Muscle of leg (tissue), 11 donors: Measurements from ENCODE around the gene ADAMTS2. TPM values are rescaled to one million over a fixed set of nuclear protein-coding genes. Genes with fewer than 3 reads are reported as not detected.
"Not testable (repeated sequence)": the region's sequence is repeated elsewhere in the genome, so short reads cannot be mapped to it uniquely, and the experiment has no call there.

Experiments
- DNase-seq: peaks from one replicate; pipeline ENCODE4 v3.0.0; 2013
- H3K27ac ChIP-seq: one replicate; pipeline ENCODE4 v1.5.1; 2013; ENCODE audit warnings: mild to moderate bottlenecking, low read length, control low read depth
- H3K27me3 ChIP-seq: one replicate; pipeline ENCODE4 v1.6.1; 2013; ENCODE audit warnings: low read length; ENCODE audit not compliant: control insufficient read depth, insufficient read depth
- H3K36me3 ChIP-seq: one replicate; pipeline ENCODE4 v1.6.1; 2013; ENCODE audit warnings: low read length; ENCODE audit not compliant: control insufficient read depth, insufficient read depth
- H3K4me1 ChIP-seq: one replicate; pipeline ENCODE4 v1.6.1; 2013; ENCODE audit warnings: low read length; ENCODE audit not compliant: control insufficient read depth, insufficient read depth
- H3K4me3 ChIP-seq: one replicate; pipeline ENCODE4 v1.5.1; 2013; ENCODE audit warnings: low read length, control low read depth
- H3K9me3 ChIP-seq: replicated peaks from 2 replicates; pipeline ENCODE4 v1.6.1; 2013; ENCODE audit warnings: low read depth, low read length; ENCODE audit not compliant: control insufficient read depth
- WGBS: methylation state at CpG from one replicate; pipeline ENCODE4 v1.1.5; 2013; ENCODE audit warnings: missing lambda C conversion rate; ENCODE audit not compliant: insufficient coverage; 5-methylcytosine and 5-hydroxymethylcytosine counted together
- polyA plus RNA-seq, 8 donors: library from polyadenylated mRNA; unstranded; fragments of 120-200 nt; gene quantifications; one replicate each; pipeline versions ENCODE4 v1.2.1 to v1.2.3, GENCODE V29; 2013; ENCODE audit warnings: inconsistent platforms in 1 of 8, low replicate concordance in 1 of 8; ENCODE audit not compliant: insufficient read length in 8 of 8, insufficient read depth in 1 of 8
- total RNA-seq: library from RNA; stranded (reverse); fragments of 120-200 nt; gene quantifications from one replicate; pipeline ENCODE4 v1.2.4, GENCODE V29; 2013

The ADAMTS2 gene
- total and polyA plus RNA-seq, 9 donors = 21.3 to 46.3 (median 34.2) TPM

DNA sequence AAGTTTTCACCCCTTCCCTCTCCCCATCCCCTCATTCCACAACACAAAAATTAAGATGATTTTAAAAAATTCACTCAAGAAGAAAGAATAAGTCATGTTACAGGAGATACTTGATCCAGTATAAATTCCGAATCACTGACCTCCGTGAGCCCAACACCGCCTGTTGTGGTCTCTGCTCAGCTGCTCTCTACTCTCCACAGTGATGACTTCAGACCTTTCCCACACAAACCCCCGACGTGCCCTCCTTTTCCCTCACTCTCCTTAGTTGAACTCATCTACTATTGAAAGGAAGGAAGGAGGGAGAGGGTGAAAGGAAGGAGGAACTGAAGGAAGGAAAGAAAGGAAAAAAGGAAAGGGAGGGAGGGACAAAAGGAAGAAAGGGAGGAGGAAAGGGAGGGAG is 230.0 kb downstream of the ADAMTS2 start:
- WGBS = 94% methylated on average over 3 of the region's 5 CpGs

DNA sequence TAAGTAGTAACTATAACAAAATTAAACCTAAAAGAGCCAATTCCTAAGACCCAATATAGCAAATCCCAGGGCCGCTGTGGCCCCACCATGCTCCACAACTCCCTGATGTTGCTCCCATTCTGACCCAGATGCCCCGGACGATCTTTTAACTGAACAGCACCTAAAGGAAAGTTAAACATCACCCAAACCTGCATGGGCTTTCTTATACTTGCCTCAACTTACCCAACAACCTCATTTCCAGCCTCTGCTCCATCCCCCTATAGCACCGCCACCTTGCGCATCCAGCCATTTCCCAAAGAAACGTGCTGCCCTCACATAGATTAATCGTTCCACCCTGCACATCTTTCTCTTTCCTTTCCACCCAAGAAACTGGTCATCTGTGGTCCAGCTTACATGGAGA is 230.5 kb downstream of the ADAMTS2 start:
- Histone ChIP-seq H3K9me3 (peaks cover 49% of the 10 kb centered on the region), H3K27me3 (no peaks in the 10 kb centered on the region), H3K4me1 (no peaks in the 10 kb centered on the region), H3K4me3 (no peak overlapping the region), H3K27ac (no peak overlapping the region), H3K36me3 (peaks cover 4% of the 10 kb centered on the region)
- no peak for DNase-seq
- 96% methylated on average over 7 of the region's 7 CpGs for WGBS

More for the DNA sequence above, 230.0 kb downstream of the ADAMTS2 start:
- DNase-seq = no peak
- Histone ChIP-seq H3K27me3 (no peaks in the 10 kb centered on the region), H3K36me3 (peaks cover 4% of the 10 kb centered on the region), H3K9me3 (peaks cover 48% of the 10 kb centered on the region), H3K4me1 (no peaks in the 10 kb centered on the region), H3K27ac (no peak overlapping the region), H3K4me3 (no peak overlapping the region)

DNA sequence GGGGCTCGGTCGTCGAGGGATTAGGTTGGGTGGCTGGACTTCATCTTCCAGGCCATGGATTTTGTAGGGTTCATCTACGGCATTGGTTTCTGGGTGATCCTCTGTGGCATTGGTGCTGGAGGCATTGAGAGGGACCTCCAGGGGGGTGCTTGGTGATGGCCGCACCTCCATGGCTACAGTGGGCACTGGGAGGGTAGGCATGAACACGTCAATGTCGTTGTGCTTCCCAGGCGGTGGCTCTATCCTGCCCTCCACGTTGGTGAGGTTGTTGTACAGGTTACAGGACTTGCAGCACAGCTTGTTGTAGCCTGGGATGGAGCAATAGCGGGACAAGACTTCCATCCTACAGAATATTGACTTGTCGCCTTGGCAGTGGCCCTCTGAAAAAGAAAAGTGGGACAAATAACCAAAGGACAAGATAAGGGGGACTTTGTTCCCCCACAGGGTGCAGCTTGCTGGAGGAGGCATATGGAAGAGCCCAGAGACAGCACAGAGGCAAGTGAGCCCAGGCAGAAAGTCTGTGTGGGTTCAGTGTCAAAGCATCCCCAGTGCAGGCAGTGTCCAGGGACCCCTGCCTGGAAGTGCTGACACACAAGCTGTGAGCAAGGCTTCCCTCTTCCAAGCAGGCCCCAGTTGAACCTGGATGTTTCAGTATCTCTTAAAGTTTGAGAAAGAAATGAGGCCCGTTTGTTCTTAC is 231.2 kb downstream of the ADAMTS2 start:
- WGBS = 98% methylated on average over 7 of the region's 12 CpGs
- peaks cover 53% of the 10 kb centered on the region for H3K9me3 ChIP-seq

DNA sequence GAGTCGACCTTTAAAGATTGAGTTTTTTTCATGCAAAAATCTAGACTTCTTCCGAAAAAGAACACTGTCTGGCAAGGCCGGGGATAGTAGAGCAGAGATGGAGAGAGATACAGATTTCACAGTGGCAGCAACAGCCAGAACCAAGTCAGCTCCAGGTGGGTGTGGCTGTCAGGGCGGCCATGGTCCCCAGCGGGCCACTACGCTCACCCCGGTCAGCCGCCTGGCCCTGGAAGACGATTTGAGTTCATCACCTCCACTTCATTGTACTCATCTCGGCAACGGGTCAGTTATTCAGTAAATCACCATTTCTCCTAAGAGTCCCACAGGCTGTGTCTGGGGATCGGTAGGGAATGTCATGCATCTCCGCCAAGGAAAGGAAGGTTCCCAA is 232.1 kb downstream of the ADAMTS2 start:
- H3K4me1 ChIP-seq = no peaks in the 10 kb centered on the region
- DNase-seq = no peak
- peaks cover 4% of the 10 kb centered on the region for H3K36me3 ChIP-seq
- H3K9me3 ChIP-seq = peaks cover 60% of the 10 kb centered on the region
- 92% methylated on average over 11 of the region's 13 CpGs for WGBS
- no peaks in the 10 kb centered on the region for H3K27me3 ChIP-seq
- no peak overlapping the region for H3K27ac ChIP-seq
- H3K4me3 ChIP-seq = no peak overlapping the region

More for the DNA sequence above, 231.2 kb downstream of the ADAMTS2 start:
- H3K27me3 ChIP-seq = no peaks in the 10 kb centered on the region
- no peak for DNase-seq
- H3K4me3 ChIP-seq = no peak overlapping the region
- no peak overlapping the region for H3K27ac ChIP-seq
- no peaks in the 10 kb centered on the region for H3K4me1 ChIP-seq
- peaks cover 4% of the 10 kb centered on the region for H3K36me3 ChIP-seq

DNA sequence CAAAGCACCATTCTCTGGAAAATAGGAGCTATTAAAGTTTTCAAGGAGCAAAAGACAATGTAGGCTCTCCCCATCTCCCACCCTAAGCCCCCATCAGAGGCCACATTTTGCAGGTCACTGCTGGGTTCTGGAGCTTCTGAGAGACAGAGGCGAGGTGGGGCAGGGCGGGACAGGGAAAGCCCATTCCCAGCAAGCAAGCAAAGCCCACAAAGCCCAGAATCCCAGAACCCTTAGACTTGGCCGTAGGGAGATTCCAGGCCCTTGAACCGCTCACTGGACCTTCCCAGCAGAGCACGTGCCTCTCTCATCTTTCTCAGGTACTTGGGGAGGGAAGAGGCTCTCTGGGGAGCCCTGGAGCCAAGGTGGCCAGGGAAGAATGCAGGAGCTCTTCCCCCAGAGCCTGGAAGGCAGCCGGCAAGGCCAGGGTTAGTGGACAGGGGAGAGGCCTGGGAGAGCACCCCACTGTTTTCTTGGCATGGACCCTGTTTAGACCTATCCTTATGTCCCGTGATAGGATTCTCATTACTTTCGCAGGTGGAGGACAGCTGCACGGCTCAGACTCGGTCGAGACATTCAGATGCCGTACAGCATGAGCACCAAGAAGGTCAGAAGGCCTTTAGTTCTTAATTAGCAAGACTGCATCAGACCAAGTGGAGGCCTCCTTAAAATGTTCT is 232.7 kb downstream of the ADAMTS2 start:
- DNase-seq = no peak
- H3K4me1 ChIP-seq = no peaks in the 10 kb centered on the region
- peaks cover 4% of the 10 kb centered on the region for H3K36me3 ChIP-seq
- no peaks in the 10 kb centered on the region for H3K27me3 ChIP-seq
- peaks cover 60% of the 10 kb centered on the region for H3K9me3 ChIP-seq
- 96% methylated on average over 10 of the region's 12 CpGs for WGBS
- H3K27ac ChIP-seq = no peak overlapping the region
- H3K4me3 ChIP-seq = no peak overlapping the region

DNA sequence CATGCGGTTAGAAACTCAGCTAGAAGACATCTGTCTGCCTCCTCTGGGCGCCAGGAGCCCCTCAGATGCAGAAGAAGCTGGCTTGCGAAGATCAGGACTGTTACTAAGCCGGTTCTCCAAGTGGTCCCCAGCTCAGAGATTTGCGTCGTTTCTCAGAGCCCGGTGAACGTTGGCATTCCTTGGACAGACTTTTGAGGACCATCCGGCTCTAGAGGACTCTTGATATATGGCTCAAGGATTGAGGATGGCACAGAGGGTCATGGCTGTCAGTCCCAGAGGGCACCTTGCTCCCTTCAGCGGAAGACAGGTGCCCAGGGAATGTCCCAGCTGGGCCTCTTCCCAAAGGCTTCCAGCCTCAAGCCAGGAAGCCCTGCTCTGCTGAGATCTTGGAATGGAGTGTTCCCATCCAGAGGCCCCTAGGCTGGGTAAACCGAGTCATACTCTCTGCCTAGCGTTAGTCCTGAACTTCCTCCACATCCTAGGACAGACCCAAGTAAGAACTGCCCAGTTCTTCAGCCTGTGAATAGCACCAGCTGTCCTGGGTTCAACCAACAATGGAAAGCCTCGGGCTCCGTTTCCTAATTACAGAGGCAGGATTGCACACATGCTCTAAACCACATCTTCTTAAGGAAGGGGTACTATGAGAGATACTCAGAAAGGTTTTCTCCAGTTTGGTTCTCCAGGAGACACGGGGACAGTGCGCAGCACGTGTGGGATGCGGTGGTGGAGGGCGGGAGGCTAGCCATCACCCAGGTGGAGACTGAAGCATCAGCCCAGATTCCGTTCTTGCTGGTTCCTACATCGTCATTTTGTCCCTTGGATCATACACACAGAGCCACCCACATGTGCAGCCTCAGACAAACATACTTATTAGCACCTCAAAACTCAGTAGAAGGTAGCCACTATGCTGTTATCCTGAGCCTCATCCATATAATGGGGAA is 233.7 kb downstream of the ADAMTS2 start:
- 86% methylated on average over 15 of the region's 21 CpGs for WGBS
- Histone ChIP-seq H3K9me3 (peaks cover 64% of the 10 kb centered on the region), H3K4me1 (no peaks in the 10 kb centered on the region)

DNA sequence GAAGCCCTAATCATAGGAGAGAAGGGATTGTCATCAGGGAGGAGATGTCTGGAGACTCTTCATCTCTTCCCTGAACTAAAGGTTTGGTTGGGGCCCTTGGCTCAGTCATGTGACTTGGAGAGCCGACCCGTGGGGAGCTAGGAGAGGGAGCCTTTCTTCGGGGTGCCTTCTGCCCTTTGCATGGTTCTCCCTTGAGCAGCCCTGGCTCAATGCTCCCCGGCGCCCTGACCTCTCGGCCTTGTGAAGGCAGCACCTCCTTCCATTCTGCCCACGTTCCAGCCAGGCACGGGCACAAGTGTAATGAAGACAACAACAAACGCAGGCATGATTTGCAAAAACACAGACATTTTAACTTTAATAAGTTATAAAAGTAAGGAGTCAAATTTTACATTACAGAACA is 234.7 kb downstream of the ADAMTS2 start:
- no peak for DNase-seq
- H3K4me1 ChIP-seq = no peaks in the 10 kb centered on the region
- peaks cover 57% of the 10 kb centered on the region for H3K9me3 ChIP-seq
- WGBS = 98% methylated on average over 5 of the region's 9 CpGs
- H3K27ac ChIP-seq = no peak overlapping the region
- H3K36me3 ChIP-seq = peaks cover 4% of the 10 kb centered on the region
- no peak overlapping the region for H3K4me3 ChIP-seq
- H3K27me3 ChIP-seq = no peaks in the 10 kb centered on the region

More for the DNA sequence above, 233.7 kb downstream of the ADAMTS2 start:
- Histone ChIP-seq H3K36me3 (peaks cover 4% of the 10 kb centered on the region), H3K27ac (no peak overlapping the region), H3K27me3 (no peaks in the 10 kb centered on the region), H3K4me3 (no peak overlapping the region)
- DNase-seq = no peak

DNA sequence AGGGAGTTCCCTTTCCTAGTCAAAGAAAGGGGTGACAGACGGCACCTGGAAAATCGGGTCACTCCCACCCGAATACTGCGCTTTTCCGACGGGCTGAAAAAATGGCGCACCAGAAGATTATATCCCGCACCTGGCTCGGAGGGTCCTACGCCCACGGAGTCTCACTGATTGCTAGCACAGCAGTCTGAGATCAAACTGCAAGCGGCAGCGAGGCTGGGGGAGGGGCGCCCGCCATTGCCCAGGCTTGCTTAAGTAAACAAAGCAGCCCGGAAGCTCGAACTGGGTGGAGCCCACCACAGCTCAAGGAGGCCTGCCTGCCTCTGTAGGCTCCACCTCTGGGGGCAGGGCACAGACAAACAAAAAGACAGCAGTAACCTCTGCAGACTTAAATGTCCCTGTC is 244.0 kb downstream of the ADAMTS2 start:
- peaks cover 30% of the 10 kb centered on the region for H3K9me3 ChIP-seq
- not testable (repeated sequence) for H3K4me3 ChIP-seq, H3K36me3 ChIP-seq, H3K27me3 ChIP-seq, H3K27ac ChIP-seq, H3K4me1 ChIP-seq, DNase-seq
- WGBS = 97% methylated on average over 11 of the region's 17 CpGs

DNA sequence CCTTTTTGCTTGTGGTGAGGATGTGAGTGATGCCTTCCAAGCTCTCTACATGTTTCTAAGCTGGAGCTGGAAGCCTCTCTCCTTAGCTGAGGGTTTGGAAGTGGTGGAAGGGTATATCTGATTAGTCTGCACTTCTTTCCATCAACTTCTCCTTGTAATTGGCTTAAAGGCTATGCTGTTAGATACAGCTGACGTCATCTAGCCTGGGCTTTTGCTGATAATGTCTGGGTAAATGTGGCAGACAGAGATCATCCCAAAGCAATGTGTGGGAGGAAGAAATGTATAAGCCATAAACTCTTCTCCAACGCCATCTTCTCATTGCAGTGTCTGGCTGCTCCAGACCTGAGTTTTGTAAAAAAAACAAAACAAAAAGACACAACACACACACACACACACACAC is 255.8 kb downstream of the ADAMTS2 start:
- no peak for DNase-seq
- H3K27ac ChIP-seq = no peak overlapping the region
- WGBS = no CpG with 5 or more reads among the region's 2 CpGs

DNA sequence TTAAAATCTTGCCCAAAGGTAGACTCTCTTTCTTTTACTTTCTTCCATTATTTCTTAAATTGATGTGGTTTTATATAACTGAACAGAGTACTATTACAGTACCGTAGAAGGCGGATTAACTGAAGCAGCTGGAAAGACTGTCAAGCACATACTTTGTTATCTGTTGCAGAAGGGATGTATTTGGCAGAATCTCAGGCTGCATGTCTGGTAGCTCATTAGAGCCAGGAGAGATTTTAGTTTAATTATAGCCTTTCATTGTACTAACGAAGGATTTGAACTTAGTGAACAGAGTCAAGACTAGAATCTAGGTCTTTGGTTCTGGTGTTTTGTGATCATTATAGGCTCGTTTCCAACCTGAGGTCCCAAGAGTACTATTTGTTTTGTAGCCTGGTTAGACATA is 264.5 kb downstream of the ADAMTS2 start:
- Histone ChIP-seq H3K36me3 (peaks cover 48% of the 10 kb centered on the region), H3K4me3 (no peak overlapping the region), H3K9me3 (peaks cover 92% of the 10 kb centered on the region), H3K27me3 (no peaks in the 10 kb centered on the region), H3K4me1 (no peaks in the 10 kb centered on the region), H3K27ac (no peak overlapping the region)
- WGBS = no CpG with 5 or more reads among the region's 4 CpGs
- no peak for DNase-seq

More for the DNA sequence above, 255.8 kb downstream of the ADAMTS2 start:
- no peaks in the 10 kb centered on the region for H3K27me3 ChIP-seq
- peaks cover 64% of the 10 kb centered on the region for H3K9me3 ChIP-seq
- H3K4me1 ChIP-seq = no peaks in the 10 kb centered on the region
- H3K36me3 ChIP-seq = no peaks in the 10 kb centered on the region
- H3K4me3 ChIP-seq = no peak overlapping the region
